ENCODE data around the gene OR13D1.
A peak's percentile ranks its signal among the peaks of the same experiment; 100 is the strongest.
"Not testable (repeated sequence)": the region's sequence is repeated elsewhere in the genome, so short reads cannot be mapped to it uniquely, and the experiment has no call there.

The OR13D1 gene

DNA sequence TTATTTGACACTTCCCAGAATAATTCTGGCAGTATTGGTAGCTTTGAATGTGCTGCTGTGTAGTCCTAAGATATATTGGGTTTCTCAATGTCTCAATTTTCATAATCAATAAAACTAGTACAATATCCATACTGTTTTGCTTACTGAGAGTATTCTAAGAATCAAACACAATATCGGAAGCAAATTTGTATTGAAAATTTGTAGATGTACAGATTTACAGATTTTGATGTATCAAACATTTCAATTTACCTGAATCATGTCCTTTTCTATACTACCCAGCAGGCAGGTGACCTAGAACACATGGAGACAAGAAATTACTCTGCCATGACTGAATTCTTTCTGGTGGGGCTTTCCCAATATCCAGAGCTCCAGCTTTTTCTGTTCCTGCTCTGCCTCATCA lies at the start of gene OR13D1:
Gene OR13D1 (plus strand): TSS at position 301 of the 400 bp plus-strand sequence. CDS start 0 bp downstream, at position 301.
- DNase-seq = no peak

GRCh38 chr9:104658496-104659195 lies 35.7 kb upstream of the OR13D1 start:
- no peak for DNase-seq

- DNase-seq = no peak
Observed at GRCh38 chr9:104675611-104676010, 18.7 kb upstream of the OR13D1 start.

GRCh38 chr9:104682642-104683041 lies 11.7 kb upstream of the OR13D1 start:
- peak in 2 of 51 donors; percentile 9 to 38 for DNase-seq

DNA sequence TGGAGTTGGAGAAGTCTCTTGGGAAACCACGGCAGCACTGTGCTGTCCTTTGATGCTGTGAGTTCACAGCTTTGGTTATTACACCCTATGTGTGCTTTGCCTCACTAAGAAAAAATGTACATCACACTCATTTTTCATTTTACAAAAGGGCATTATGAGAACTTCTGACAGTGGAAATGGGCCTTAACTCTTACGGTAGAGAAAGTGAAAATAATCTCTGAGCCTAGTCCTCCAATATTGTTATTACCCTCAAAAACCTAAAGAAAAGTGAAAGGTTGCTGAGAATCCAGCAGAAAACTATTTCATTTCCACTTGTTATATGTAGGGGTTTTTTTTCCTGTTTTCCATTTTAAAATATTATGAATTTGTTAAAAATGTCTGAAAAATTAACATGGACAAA lies 8.2 kb upstream of the OR13D1 start:
- DNase-seq = no peak

DNA sequence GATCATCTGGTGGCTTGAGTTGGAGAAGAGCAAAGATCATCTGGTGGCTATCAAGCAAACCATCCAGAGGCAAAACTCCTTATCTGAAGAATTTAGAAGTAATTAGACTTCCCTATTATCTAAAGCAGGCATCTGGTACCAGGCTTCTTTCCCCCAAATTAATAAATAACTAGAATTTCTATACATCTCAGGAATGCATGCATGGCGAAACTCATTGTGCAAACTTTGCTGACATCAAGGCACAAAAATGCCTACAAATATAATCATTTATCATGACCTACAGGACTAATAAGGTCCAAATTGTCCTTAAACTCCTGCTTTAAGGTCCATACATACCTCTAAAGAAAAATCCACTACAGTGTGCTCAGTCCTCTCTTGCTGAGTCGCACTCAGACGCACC lies 6.0 kb downstream of the OR13D1 start:
- no peak for DNase-seq

GRCh38 chr9:104708737-104709136 lies 14.4 kb downstream of the OR13D1 start:
- not testable (repeated sequence) for DNase-seq

DNA sequence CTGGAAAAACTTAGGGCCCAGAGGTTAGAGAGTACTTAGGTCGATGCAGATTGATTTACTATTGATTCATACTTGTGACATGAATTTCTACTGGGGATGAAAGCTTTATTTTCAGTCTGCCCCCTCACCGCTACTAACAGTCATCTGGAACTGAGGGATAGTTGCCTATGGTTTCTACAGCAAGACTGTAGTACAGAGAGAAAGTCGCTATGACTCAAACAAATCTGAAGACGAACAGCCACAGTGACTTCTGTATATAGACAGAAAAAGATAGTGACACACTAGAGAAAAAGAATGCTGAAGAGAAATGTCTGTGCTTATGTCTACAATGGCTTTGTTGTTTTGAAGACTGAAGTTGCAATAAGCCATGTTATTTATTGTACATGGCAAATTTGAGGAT lies 17.3 kb downstream of the OR13D1 start:
- no peak for DNase-seq

GRCh38 chr9:104725014-104725413 lies 30.7 kb downstream of the OR13D1 start:
- DNase-seq = no peak

DNA sequence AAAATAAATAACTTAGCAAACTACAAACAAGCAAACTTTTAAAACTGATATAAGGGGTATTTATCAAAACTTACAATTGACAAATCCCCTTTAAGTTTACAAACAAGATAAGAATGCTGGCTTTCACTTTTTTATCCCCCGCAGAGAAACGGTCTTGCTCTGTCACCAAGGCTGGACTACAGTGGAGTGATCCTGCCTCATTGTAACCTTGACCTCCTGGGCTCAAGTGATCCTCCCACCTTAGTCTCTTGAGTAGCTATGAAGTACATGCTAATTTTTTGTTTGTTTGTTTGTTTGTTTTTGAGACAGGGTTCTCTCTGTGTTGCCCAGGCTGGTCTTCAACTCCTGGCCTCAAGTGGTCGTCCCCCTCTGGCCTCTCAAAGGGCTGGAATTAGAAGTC lies 44.1 kb downstream of the OR13D1 start:
- no peak for DNase-seq

GRCh38 chr9:104740621-104741020 lies 46.3 kb downstream of the OR13D1 start:
- DNase-seq = no peak

DNA sequence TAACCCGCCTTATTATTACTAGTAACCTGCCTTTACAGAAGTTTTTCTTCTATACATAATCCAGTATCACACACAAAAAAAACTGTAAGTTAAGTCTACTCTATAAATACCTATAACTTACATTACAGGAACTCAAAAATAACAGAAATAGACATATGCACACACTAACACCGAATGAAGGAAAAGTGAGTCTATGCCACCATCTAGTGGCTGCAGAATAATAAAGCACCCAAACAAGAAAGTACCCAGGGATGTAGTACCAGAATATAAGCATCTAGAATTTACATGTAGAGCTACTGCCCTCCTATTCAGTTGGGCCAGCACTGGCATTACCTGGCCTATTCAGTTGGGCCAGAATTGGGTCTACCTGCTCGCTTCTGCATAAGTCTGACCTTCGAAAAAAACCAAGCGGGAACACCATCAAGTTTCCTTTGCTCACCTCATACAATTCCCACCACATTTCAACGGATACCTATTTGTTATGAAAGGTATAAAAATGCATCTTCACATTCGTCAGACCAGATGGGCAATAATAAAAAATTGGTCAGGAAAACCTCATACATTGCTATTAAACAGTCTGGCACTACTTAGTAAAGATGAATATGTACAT lies 49.2 kb downstream of the OR13D1 start:
- DNase-seq = peak in 9 of 51 donors; percentile 1 to 44 (median 8)

Measured in hypothalamus (tissue), 51 donors.